HG03354 (cell line): ENCODE data around the gene DUSP2.

Experiments
- ATAC-seq: cut with Tn5 transposase; IDR thresholded peaks from one replicate; pipeline ENCODE4 v1.9.1; 2021; ENCODE audit warnings: mild to moderate bottlenecking; ENCODE audit not compliant: unreplicated experiment, poor library complexity, severe bottlenecking

Gene DUSP2

GRCh38 chr2:96145036-96145847, at the start of gene DUSP2:
Gene DUSP2 (minus strand): TSS chr2:96145440. CDS start chr2:96145354, 86 bp downstream.
- ATAC-seq: peak; percentile 59

- no peak for ATAC-seq
Measured at GRCh38 chr2:96191937-96192670, 46.9 kb upstream of the DUSP2 start.

- ATAC-seq: no peak
Measured at GRCh38 chr2:96188821-96189526, 43.7 kb upstream of the DUSP2 start.

- no peak for ATAC-seq
Measured at GRCh38 chr2:96186562-96186961, 41.3 kb upstream of the DUSP2 start.

- ATAC-seq: no peak
Measured at GRCh38 chr2:96185516-96185915, 40.3 kb upstream of the DUSP2 start.

- no peak for ATAC-seq
Measured at GRCh38 chr2:96184989-96185388, 39.7 kb upstream of the DUSP2 start.

- ATAC-seq: no peak
Measured at GRCh38 chr2:96184188-96184587, 38.9 kb upstream of the DUSP2 start.

GRCh38 chr2:96181529-96181928, 36.3 kb upstream of the DUSP2 start:
- ATAC-seq: no peak

GRCh38 chr2:96180521-96180920, 35.3 kb upstream of the DUSP2 start:
- ATAC-seq: no peak

GRCh38 chr2:96180002-96180401, 34.8 kb upstream of the DUSP2 start:
- no peak for ATAC-seq

GRCh38 chr2:96176661-96177060, 31.4 kb upstream of the DUSP2 start:
- ATAC-seq: no peak

- ATAC-seq: no peak
Measured at GRCh38 chr2:96175951-96176350, 30.7 kb upstream of the DUSP2 start.

- peak; percentile 90 for ATAC-seq
Measured at GRCh38 chr2:96174251-96175144, 29.3 kb upstream of the DUSP2 start.

- no peak for ATAC-seq
Measured at GRCh38 chr2:96171831-96172230, 26.6 kb upstream of the DUSP2 start.

- ATAC-seq: no peak
Measured at GRCh38 chr2:96170626-96171025, 25.4 kb upstream of the DUSP2 start.

- no peak for ATAC-seq
Measured at GRCh38 chr2:96169868-96170507, 24.7 kb upstream of the DUSP2 start.

- ATAC-seq: no peak
Measured at GRCh38 chr2:96167407-96168013, 22.3 kb upstream of the DUSP2 start.

- ATAC-seq: peak; percentile 65
Measured at GRCh38 chr2:96164459-96165184, 19.4 kb upstream of the DUSP2 start.
